ENCODE results near the gene NUSAP1. TPM values are rescaled to one million over a fixed set of nuclear protein-coding genes. Genes with fewer than 3 reads are reported as not detected.

Gene NUSAP1
- total RNA-seq, 1 experiment from 2014 or later: 158 TPM

DNA sequence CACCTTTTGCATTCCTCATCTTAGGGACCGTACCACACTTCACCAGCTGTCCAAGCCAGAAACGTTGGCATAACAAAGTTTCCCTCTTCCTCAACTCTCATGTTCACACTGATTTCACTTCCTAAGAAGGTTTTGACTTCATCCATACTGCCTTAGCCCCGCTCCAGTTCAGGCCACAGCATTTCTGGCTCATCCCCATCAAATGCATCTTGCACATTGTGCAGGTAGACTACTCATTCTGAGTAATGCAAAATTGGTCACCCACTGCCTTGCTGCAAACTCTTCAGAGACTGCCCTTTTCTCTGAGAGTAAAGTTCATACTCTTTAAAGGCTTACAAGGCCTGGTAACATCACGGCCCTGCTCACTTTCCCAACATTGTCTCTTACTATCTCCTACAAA lies 8.8 kb downstream of the NUSAP1 start:
- Mint-ChIP-seq H3K4me3 (no peak overlapping the region), H3K27ac (peak overlapping the region in 2 of 3 experiments; percentile 11 to 14; a peak in 2 of 7 replicates), H3K4me1 (peaks cover 3 to 7% of the 10 kb centered on the region in 2 experiments; a peak in 3 of 4 replicates), H3K36me3 (ENCODE audit: insufficient read depth in 1 of 3, low read depth in 3 of 3) (peaks cover 53 to 90% (median 81%) of the 10 kb centered on the region in 3 experiments), H3K27me3 (ENCODE audit: low read depth) (no peaks in the 10 kb centered on the region), H3K9me3 (no peaks in the 10 kb centered on the region)
- Histone ChIP-seq H2AFZ (ENCODE audit: low read length) (no peak overlapping the region), H3K23ac (ENCODE audit: insufficient read length, low read depth, low read length) (no peak overlapping the region), H2BK120ac (ENCODE audit: low read depth, low read length, poor library complexity, severe bottlenecking) (no peak overlapping the region), H3K27me3 (ENCODE audit: insufficient read depth, low read length) (no peaks in the 10 kb centered on the region), H3K79me1 (ENCODE audit: insufficient read depth, low read depth, low read length, poor library complexity, severe bottlenecking) (peaks cover 10% of the 10 kb centered on the region), H2BK20ac (ENCODE audit: low read depth, low read length, poor library complexity, severe bottlenecking) (no peak overlapping the region), H3T11ph (ENCODE audit: low read length) (no peak overlapping the region), H3K27ac (ENCODE audit: insufficient read length, low read depth, low read length) (no peak overlapping the region), H3K23me2 (ENCODE audit: insufficient read length, low read depth, low read length, poor library complexity, severe bottlenecking) (no peaks in the 10 kb centered on the region), H3K79me2 (ENCODE audit: insufficient read depth, low read length) (peaks cover 3% of the 10 kb centered on the region; the same call in 1 of the 2 replicates), H4K91ac (ENCODE audit: insufficient read length, low read depth, low read length) (no peak overlapping the region), H3K18ac (ENCODE audit: insufficient read length, low read depth, low read length) (no peak overlapping the region), H2AK5ac (ENCODE audit: insufficient read length, low read length) (no peak overlapping the region), H3K56ac (ENCODE audit: insufficient read length, low read depth, low read length) (no peak overlapping the region), H3K4ac (ENCODE audit: low read depth, low read length) (no peak overlapping the region), H3K9ac (ENCODE audit: extremely low read depth, insufficient read length, low read length) (no peak overlapping the region), H2BK12ac (ENCODE audit: insufficient read length, low read depth, low read length) (no peak overlapping the region), H4K5ac (ENCODE audit: insufficient read length, low read depth, low read length) (peak overlapping the region; percentile 47), H3K9me3 (ENCODE audit: control insufficient read depth, low read depth, low read length) (no peaks in the 10 kb centered on the region), H2BK5ac (ENCODE audit: insufficient read length, low read length) (no peak overlapping the region), H4K20me1 (ENCODE audit: control insufficient read depth, insufficient read depth, insufficient read length) (no peaks in the 10 kb centered on the region), H3K14ac (ENCODE audit: insufficient read depth, low read length) (no peak overlapping the region), H3K4me2 (ENCODE audit: insufficient read depth, insufficient read length, low read length) (no peak overlapping the region), H3K4me1 (ENCODE audit: insufficient read depth, low read length) (no peaks in the 10 kb centered on the region), H2BK15ac (ENCODE audit: low read depth, low read length) (no peak overlapping the region), H4K8ac (replicated peaks; ENCODE audit: insufficient read length, low read depth, low read length) (no peak overlapping the region)
- no CpG with 5 or more reads among the region's 4 CpGs for WGBS (ENCODE audit: extremely low coverage, insufficient read length, low lambda C conversion rate)
- TF ChIP-seq, protein P1, sequence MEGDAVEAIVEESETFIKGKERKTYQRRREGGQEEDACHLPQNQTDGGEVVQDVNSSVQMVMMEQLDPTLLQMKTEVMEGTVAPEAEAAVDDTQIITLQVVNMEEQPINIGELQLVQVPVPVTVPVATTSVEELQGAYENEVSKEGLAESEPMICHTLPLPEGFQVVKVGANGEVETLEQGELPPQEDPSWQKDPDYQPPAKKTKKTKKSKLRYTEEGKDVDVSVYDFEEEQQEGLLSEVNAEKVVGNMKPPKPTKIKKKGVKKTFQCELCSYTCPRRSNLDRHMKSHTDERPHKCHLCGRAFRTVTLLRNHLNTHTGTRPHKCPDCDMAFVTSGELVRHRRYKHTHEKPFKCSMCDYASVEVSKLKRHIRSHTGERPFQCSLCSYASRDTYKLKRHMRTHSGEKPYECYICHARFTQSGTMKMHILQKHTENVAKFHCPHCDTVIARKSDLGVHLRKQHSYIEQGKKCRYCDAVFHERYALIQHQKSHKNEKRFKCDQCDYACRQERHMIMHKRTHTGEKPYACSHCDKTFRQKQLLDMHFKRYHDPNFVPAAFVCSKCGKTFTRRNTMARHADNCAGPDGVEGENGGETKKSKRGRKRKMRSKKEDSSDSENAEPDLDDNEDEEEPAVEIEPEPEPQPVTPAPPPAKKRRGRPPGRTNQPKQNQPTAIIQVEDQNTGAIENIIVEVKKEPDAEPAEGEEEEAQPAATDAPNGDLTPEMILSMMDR (conservative IDR thresholded peaks at IDR 0.05): no peak
- DNase-seq: no peak
